Stimulated activated CD4-positive, alpha-beta T cell treated with anti-CD3 and anti-CD28 coated beads, Interleukin-12 subunit alpha, Interleukin-12 subunit beta, amount 100 ng/mL, for 48 hours (primary cell): ENCODE data around the gene CR1L.
A peak's percentile ranks its signal among the peaks of the same experiment; 100 is the strongest.
"Not testable (repeated sequence)": the region's sequence is repeated elsewhere in the genome, so short reads cannot be mapped to it uniquely, and the experiment has no call there.

Experiments used
- DNase-seq, 3 donors: peaks; one replicate each; pipeline ENCODE4 v3.0.0-alpha.2; 2020; ENCODE audit warnings: low read depth in 2 of 3, low spot score in 1 of 3

Gene CR1L

DNA sequence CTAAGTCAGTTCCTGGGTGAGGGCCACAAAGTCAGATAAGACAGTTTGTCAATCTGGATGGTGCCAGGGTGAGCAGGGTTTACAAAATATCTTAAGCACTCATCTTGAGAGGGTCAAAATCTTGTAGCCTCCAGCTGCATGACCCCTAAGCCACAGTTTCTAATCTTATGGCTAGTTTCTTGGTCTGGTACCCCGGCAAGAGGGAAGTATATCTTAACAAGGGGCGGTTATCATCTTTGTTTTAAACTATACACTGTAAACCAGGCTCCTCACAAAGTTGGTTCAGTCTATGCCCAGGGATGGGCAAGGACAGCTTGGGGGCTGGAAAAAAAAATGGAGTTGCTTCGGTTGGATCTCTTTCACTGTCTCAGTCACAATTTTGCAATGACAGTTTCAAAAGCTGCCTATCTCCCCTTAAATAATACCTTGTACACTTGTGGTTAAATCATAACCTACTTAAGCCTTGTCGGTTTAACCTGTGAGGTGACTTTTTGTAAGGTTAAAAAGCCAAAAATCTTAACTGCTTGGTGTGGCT lies 99.1 kb downstream of the CR1L start:
- DNase-seq = no peak

DNA sequence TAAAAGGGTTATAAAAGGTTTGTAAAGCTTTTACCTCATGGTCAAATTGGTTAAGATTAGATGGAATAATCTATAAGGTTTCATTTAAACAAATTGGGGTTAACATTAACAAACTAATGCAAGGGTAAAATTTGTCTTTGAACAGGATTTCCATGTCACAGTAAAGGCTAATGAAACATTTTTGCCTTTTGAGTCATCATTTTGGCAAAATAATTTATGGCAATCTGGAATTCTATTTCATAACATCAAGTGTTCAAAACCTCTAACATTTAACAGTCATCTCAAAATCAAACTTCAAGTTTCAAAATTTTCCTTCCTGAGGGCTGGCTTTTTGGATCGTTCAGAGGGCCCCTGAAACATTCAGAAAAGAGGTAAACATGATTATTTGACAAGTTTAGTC lies 100.4 kb downstream of the CR1L start:
- DNase-seq = no peak

- no peak for DNase-seq
Measured at GRCh38 chr1:207745839-207746767, 101.2 kb downstream of the CR1L start.

GRCh38 chr1:207747627-207748492 lies 102.9 kb downstream of the CR1L start:
- DNase-seq = no peak

DNA sequence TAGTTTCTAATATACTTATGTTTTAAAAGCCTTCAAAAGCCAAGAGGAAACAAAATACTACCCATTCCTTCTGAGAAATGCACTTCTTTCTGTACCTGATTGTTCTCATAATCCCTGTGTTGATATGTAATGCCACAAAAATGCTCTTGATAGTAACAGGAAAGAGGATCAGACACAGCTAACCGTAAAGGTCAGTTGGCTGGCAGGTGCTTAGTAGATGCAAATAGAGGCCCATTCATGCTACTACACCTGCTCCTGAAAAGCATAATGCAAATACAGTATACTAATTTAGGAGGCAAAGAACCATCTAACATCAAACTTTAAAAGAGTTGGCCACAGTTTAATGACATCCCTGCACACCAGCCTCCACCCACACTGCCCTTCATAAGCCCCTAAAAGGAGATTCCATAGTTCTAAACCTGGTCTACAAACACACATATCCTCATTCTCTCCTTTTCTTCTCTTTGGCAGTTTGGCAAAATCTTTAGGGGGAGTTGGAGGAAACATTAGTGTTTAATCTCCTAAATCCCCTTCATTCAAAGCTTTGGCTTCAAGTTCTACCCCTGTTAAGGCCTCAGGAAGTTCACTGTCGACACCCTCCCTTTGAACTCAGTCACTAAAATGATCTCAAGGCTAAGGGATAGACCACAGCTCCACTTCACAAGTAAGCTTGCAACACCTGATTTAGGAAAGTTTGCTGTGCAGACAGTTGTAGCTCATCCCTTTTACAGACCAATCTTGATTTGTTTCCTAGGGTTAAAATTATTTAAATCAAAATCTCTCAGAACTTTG lies 104.0 kb downstream of the CR1L start:
- DNase-seq = no peak

DNA sequence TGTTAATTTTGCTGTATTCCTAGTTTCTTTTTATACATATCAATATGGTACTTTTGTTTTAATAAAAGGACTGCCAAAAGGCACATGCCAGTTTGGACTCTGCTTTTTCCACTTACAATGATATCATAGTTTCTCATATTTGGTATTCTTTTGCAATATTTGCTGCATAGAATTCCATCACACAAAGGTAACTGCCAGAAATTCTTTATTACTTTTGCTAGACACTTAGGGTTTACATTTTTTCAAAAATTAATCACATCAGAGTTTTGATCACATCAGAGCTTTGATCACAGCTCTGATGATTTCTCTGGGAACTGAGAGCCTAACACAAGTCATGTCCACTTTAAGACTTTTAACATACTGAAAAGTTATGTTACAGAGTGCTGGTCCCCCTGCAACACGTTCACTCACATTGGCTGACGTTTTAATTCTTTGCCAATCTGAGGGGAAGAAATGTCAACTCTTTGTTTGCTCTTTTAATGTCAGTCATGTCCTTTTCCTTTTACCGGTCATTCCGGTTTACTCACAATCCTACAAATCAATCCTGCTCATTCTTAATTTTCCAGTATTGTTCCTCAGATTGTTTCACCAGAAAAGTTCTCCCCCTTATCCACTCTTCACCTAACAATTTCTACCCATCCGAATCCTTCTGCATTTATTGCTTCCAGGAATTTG lies 105.8 kb downstream of the CR1L start:
- no peak for DNase-seq

DNA sequence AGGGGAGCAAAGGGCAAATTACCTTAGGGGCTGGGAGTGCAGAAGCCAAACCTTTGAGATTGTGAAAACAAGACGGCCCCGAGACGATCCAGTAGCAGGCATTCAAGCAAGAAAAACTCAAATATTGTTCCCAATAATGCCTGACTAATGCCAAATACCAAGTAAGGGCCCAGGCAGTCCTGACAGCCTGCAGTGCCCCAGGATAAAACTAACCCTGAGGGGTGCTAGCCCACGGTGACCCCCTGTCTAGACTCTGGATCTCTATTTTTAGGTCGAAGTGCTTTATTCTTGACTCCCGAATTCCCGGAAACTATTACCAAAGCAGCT lies 106.5 kb downstream of the CR1L start:
- not testable (repeated sequence) for DNase-seq

DNA sequence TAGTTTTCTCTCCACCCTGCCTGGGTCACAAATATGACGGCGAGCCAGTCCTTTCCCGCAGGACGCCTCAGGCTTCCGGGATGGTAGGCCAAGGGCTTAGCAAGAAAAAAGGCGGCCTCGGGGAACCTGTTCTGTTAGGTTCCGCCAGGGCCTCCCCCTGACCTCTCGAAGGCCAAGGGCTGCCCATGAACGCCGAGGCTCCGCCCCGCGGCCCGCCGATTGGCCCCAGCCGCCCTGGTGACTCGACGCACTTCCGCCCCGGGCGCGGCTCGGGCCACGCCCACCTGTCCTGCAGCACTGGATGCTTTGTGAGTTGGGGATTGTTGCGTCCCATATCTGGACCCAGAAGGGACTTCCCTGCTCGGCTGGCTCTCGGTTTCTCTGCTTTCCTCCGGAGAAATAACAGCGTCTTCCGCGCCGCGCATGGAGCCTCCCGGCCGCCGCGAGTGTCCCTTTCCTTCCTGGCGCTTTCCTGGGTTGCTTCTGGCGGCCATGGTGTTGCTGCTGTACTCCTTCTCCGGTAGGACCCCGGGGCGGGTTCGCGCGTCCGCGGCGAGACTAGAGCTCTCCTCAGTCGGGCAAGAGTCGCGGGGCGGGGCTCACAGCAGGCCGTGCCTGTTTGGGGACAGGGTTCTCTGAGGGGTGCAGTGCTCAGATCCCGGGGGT lies 107.0 kb downstream of the CR1L start, which contains the start of gene CD46:
Gene CD46, plus strand, starts transcription at position 265 of the 666 bp plus-strand sequence. Its CDS starts 159 bp downstream, at position 424.
- DNase-seq = peak; percentile 82 to 95 (median 87)

GRCh38 chr1:207752456-207752998 lies 107.6 kb downstream of the CR1L start:
- peak; percentile 8 to 30 (median 19) for DNase-seq

- DNase-seq = no peak
Measured at GRCh38 chr1:207753611-207754010, 108.7 kb downstream of the CR1L start.

DNA sequence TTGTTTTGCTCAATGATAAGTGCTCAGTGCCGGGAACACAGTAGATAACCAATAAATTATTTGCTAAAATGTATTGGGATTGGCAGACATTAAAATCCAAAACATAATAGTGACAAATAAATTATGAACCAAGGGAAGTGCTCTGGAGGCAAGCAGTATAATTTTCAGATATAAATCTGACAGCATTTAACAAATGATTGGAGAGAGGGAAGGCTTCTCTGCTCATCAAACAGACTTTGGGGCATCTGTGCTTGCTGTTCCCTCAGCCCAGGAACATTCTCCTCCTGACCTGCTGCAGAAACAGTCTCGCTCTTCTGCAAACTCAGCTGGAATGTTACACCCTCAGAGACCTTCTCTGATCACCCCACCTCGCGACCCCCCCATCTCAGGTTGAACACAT lies 109.1 kb downstream of the CR1L start:
- DNase-seq = no peak

DNA sequence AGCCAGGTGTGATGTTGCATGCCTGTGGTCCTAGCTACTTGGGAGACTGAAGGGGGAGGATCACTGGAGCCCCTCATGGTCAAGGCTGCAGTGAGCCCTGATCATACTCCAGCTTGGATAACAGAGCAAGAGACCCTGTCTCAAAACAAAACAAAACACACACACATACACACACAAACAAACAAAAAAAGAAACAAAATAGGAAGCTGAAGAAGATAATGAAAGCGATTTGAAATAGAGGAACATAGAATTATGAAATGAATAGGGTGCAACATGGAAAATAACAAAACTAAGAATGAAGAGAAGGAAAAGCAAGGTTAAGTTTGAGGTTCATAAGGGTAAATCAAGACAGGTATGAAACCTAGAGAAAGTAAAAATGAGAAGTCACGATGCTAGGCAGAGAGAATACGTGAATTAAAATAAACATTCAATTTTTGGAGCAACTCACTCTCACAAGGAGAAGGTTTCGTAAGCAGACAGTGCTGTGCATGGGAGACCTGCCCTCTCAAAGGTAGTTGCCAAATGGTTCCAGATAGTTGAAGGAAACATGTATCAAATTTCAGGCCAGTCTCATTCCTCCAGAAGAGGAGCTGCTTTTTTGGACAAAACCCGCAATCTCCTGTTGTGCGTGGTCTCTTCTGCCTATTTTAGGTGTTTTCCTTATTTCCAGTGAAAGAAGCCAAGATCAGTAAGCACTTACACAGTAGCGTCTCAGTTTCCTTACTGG lies 110.2 kb downstream of the CR1L start:
- no peak for DNase-seq

DNA sequence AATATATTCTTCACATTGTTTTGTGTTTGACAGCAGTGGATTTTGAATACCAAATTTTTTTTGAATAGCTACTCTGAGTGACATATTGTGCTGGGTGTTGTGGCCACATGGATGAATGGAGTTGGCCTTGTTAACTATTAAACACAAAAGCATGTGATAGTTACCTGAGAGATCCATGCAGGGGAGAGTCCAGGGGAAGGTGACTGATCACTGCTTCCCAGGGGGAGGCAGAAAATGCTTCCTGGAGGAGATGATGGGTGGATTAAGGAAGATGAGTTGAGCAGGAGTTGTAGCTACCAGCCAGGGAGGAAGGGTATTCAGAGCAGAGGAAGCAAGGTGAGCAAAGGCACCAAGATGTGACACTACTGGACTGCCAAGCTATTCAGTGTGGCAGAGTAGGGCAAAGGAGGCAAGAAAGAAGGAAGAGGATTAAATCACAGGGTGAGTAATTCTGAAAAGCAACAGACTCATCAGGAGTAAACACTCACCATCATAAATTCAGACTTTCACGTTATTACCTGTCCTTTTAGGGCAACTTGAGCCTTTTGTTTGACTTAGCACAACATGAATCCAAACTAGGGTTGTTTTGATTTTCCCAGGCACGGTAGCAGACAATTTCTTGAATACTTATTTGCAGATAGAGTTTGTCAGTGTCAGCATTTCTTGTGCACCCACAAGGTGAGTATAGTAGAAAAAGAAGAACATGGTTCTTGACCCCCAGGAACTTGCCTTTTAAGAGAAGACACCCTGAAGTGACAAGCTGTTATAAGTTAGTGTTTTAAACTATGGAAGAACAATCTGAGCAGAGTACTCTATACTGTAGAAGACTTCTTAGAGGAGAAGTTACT lies 111.1 kb downstream of the CR1L start:
- no peak for DNase-seq

DNA sequence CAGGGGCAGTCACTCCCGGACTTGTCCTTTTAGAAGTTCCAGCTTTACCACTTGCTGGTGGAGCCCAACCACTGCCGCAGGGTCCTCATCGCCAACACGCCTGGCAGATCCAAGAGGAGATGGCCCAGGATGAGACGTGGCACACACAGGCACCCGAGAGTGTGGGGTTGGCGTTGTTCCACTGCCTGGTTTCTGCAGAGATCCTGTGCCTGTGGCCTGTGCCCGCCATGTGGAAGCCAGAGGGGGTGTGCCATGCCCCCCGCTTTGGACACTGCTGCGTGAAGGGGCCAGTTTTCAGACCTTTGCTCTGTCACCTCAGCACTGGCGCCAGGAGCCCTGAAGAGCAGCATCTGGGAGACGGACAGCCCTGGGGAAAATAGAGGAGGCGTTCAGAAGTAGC lies 117.7 kb downstream of the CR1L start:
- no peak for DNase-seq

DNA sequence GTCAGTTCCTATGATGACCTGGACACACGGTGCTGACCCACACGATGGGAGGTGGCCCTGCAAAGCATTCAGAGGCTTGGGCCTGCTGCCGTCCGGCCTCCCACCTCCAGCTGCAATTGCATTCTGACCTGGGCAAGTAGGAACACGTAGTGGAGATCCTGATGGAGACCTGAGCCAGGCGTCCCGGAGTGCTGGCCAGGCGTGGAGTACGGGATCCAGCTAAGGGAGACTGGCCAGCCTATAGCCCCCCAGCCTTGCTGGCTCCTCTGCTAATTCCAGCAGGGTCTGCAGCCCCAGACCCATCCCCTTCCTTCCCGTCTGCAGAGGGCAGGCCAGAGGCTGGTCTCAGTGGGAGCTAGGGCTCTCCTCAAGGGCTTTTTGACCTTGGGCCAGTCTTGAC lies 118.2 kb downstream of the CR1L start:
- DNase-seq = no peak

DNA sequence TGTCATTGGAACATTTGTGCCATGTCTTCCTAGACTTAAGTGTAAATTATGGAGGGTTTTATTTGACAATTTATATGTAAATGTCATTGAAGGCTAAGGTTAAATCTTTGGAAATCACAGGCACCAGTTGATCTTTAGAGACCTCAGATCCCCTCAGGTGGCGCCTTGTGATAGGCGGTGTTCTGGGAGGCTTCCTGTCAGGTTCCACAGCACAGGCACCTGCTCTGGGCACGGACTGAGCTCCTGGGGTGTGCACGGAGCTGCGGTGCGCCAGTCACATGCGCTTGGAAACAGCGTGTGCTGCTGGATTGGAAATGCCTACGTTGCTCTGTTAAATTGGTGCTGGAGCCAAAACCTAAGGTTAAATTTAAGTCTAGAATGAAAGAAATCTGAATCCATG lies 119.0 kb downstream of the CR1L start:
- no peak for DNase-seq

DNA sequence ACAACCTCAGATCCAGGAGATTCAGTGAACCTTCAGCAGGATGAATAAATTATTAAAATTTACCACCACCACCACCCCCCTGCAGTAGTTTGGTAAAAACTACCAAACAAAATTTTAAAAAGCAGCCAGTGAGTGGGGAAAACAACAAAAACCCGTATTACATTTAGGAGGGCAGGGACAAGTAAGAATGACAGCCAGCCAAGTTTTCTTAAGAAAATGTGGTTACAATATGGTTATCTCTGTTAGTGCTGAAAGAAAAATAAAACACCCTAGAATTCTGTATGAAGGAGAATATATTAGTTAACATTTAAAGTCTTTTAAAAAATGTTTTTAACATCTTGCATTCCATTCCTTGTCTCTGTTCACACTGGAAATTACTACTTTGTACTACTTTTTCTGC lies 121.6 kb downstream of the CR1L start:
- no peak for DNase-seq

DNA sequence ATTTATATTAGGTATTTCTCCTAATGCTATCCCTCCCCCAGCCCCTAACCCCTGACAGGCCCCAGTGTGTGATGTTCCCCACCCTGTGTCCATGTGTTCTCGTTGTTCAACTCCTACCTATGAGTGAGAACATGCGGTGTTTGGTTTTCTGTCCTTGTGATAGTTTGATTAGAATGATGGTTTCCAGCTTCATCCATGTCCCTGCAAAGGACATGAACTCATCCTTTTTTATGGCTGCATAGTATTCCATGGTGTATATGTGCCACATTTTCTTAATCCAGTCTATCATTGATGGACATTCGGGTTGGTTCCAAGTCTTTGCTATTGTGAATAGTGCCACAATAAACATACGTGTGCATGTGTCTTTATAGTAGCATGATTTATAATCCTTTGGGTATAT lies 125.6 kb downstream of the CR1L start:
- DNase-seq = not testable (repeated sequence)
